Measurements from ENCODE around the gene SERF2.
"Not testable (repeated sequence)": the region's sequence is repeated elsewhere in the genome, so short reads cannot be mapped to it uniquely, and the experiment has no call there.

SERF2 gene

GRCh38 chr15:43830691-43831275, 38.7 kb downstream of the SERF2 start:
- not testable (repeated sequence) for DNase-seq

- not testable (repeated sequence) for DNase-seq
Observed at GRCh38 chr15:43831519-43832052, 39.5 kb downstream of the SERF2 start.

- not testable (repeated sequence) for DNase-seq
Observed at GRCh38 chr15:43832485-43832884, 40.4 kb downstream of the SERF2 start.

DNA sequence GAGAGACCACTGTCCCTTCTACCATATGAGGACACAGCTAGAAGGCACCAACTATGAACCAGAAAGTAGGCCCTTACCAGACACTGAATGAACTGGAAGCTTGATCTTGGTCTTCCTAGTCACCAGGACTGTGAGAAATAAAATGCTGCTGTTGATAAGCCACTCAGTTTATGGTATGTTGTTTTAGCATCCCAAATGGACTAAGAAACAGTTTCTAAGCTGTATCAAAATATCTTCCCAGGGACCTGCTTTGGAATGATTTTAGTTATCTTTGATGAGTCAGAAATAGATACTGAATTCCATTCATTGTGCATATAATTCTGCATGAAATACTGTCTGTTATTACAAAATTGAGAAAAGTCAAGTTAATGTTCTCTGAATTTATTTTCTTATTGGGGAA, 53.3 kb downstream of the SERF2 start:
- no peak for DNase-seq
